Measurements from ENCODE around the gene NOS2. TPM values are rescaled to one million over a fixed set of nuclear protein-coding genes. Genes with fewer than 3 reads are reported as not detected.
"Not testable (repeated sequence)": the region's sequence is repeated elsewhere in the genome, so short reads cannot be mapped to it uniquely, and the experiment has no call there.

The NOS2 gene
- total RNA-seq, 2 donors from 2014 or later = 0.07 TPM; not detected in 1

- Mint-ChIP-seq H3K36me3 (ENCODE audit: low read depth) (no peaks in the 10 kb centered on the region), H3K27ac (no peak overlapping the region), H3K27me3 (peaks cover under 1% of the 10 kb centered on the region), H3K4me3 (no peak overlapping the region), H3K4me1 (no peaks in the 10 kb centered on the region)
- ATAC-seq (no peak), DNase-seq (no peak)
- H3K9me3 ChIP-seq (ENCODE audit: control insufficient read depth, low read length, poor library complexity, severe bottlenecking) = no peaks in the 10 kb centered on the region
These were observed 32.5 kb upstream of the NOS2 start for GRCh38 chr17:27832831-27833230.

DNA sequence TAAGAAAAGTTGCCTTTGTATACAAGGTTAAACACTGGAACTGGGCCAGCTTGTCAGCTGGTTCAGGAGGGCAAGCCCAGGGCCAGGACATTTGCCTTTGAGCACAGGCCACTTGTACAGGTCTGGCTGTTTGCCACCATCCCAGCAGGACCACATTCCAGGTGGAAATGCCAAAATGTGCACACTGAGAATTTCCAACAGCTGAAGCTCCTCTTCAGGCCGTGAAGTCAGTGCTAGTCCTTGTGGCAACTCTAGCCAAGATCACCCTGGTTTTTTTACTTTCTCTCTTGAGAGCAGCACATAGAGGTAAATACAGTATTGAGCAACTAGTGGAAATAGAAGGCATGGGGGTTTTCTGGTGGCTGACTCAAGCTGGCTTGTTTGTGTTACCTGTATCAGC, 29.6 kb upstream of the NOS2 start:
- DNase-seq; H3K36me3 Mint-ChIP-seq (ENCODE audit: low read depth); H3K4me3 Mint-ChIP-seq; H3K4me1 Mint-ChIP-seq; ATAC-seq; H3K27ac Mint-ChIP-seq; H3K9me3 ChIP-seq (ENCODE audit: control insufficient read depth, low read length, poor library complexity, severe bottlenecking): not testable (repeated sequence)
- H3K27me3 Mint-ChIP-seq = peaks cover 15% of the 10 kb centered on the region

DNA sequence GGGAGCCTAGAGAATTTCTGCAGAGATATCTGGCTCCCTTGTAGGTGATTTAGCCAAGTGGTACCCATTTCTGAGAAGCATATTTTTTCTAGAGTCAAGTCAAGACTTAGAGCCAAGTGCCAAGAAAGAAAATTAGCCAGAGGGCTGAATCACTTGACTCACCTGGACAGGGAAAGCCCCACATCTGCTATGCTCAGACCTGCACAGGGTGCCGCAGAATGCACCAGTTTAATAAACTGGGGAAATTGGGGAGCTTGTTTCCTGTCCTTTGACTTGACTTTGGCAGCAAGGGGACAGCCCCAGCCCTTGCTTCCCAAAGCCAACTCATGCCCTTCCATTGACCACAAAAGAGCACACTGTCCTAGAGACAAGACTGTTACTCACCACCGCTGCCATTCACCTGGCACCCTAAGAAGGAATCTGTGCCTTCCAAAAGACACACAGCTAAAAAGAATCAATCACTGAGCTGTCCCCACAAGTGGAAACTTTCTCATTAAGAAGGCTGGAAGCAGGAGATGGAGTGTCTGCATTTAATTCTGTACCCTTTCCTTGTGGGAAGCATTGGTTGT, 28.9 kb upstream of the NOS2 start:
- H3K4me3 Mint-ChIP-seq; H3K4me1 Mint-ChIP-seq; H3K27ac Mint-ChIP-seq; H3K36me3 Mint-ChIP-seq (ENCODE audit: low read depth); H3K9me3 ChIP-seq (ENCODE audit: control insufficient read depth, low read length, poor library complexity, severe bottlenecking); DNase-seq; ATAC-seq: not testable (repeated sequence)
- H3K27me3 Mint-ChIP-seq = peaks cover 15% of the 10 kb centered on the region

DNA sequence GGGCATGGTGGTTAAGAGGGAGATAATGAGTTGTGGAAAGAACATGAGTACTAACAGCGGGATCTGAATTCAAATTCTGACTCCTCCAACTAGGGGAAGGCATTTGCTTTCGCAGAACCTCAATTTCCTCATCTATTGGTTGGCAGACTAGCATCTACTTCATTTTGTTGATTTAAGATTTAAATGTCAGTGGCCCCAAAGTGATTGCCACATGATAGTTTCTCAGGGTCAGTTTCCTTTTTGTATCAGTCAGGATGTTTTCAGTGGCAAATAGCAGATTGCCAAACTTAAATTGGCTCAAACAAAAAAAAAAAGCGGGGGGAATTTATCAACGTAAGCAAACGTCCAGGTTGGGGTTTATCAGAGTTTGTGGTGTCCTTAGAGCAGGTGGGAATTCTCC, 25.1 kb upstream of the NOS2 start:
- Mint-ChIP-seq H3K36me3 (ENCODE audit: low read depth) (peaks cover 2% of the 10 kb centered on the region), H3K4me1 (no peaks in the 10 kb centered on the region), H3K4me3 (no peak overlapping the region), H3K27ac (no peak overlapping the region), H3K27me3 (peaks cover 15% of the 10 kb centered on the region)
- ATAC-seq (no peak), DNase-seq (no peak)
- peaks cover 3% of the 10 kb centered on the region for H3K9me3 ChIP-seq (ENCODE audit: control insufficient read depth, low read length, poor library complexity, severe bottlenecking)

GRCh38 chr17:27824745-27825144, 24.4 kb upstream of the NOS2 start:
- Mint-ChIP-seq H3K27me3 (peaks cover 15% of the 10 kb centered on the region), H3K4me1 (no peaks in the 10 kb centered on the region), H3K4me3 (no peak overlapping the region), H3K36me3 (ENCODE audit: low read depth) (peaks cover 2% of the 10 kb centered on the region), H3K27ac (no peak overlapping the region)
- DNase-seq (no peak), ATAC-seq (no peak)
- H3K9me3 ChIP-seq (ENCODE audit: control insufficient read depth, low read length, poor library complexity, severe bottlenecking) = peaks cover 3% of the 10 kb centered on the region

GRCh38 chr17:27824176-27824715, 23.9 kb upstream of the NOS2 start:
- DNase-seq (no peak), ATAC-seq (no peak)
- H3K36me3 Mint-ChIP-seq (ENCODE audit: low read depth) = peaks cover 2% of the 10 kb centered on the region
- H3K27me3 Mint-ChIP-seq = peaks cover 15% of the 10 kb centered on the region
- H3K9me3 ChIP-seq (ENCODE audit: control insufficient read depth, low read length, poor library complexity, severe bottlenecking) = peaks cover 3% of the 10 kb centered on the region
- no peak overlapping the region for H3K27ac Mint-ChIP-seq
- no peak overlapping the region for H3K4me3 Mint-ChIP-seq
- H3K4me1 Mint-ChIP-seq = no peaks in the 10 kb centered on the region

DNA sequence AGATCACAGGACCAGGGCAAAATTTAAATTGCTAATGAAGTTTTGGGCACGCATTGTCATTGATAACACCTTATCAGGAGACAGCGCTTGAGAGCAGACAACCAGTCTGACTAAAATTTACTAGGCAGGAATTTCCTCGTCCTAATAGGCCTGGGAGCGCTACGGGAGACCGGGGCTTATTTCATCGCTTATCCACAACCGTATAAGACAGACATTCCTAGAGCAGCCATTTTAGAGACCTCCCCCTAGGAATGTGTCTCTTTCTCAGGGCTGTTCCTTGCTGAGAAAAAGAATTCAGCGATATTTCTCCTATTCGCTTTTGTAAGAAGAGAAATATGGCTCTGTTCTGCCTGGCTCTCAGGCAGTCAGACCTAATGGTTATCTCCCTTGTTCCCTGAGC, 21.8 kb upstream of the NOS2 start:
- H3K36me3 Mint-ChIP-seq (ENCODE audit: low read depth); DNase-seq; H3K4me1 Mint-ChIP-seq; H3K9me3 ChIP-seq (ENCODE audit: control insufficient read depth, low read length, poor library complexity, severe bottlenecking); H3K27ac Mint-ChIP-seq; ATAC-seq; H3K4me3 Mint-ChIP-seq: not testable (repeated sequence)
- peaks cover 10% of the 10 kb centered on the region for H3K27me3 Mint-ChIP-seq

DNA sequence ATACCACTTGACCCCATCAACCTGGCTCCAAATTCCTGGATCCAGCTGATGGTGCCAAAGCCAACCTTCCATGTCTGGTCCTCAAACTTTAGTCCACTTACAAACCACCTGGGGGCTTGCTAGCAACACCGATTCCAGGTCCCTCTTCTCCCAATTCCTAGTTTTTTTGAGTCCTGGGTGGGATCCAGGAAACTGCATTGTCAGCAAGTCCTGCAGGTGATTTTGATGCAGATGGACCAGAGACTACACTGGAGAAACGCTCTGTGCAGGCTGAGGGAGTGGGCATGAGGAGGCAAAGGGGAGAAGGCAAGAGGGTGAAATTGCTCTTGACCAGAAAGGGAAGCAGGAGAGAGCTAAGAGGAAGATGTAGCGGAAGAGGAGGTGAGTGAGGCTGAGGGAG, 21.0 kb upstream of the NOS2 start:
- ATAC-seq = no peak
- Mint-ChIP-seq H3K27me3 (peaks cover 5% of the 10 kb centered on the region), H3K4me1 (no peaks in the 10 kb centered on the region), H3K27ac (no peak overlapping the region), H3K4me3 (no peak overlapping the region), H3K36me3 (ENCODE audit: low read depth) (peaks cover 4% of the 10 kb centered on the region)
- DNase-seq = no peak
- peaks cover 3% of the 10 kb centered on the region for H3K9me3 ChIP-seq (ENCODE audit: control insufficient read depth, low read length, poor library complexity, severe bottlenecking)

GRCh38 chr17:27819145-27819544, 18.8 kb upstream of the NOS2 start:
- Mint-ChIP-seq H3K4me3 (no peak overlapping the region), H3K27me3 (peaks cover 5% of the 10 kb centered on the region), H3K27ac (no peak overlapping the region), H3K4me1 (no peaks in the 10 kb centered on the region), H3K36me3 (ENCODE audit: low read depth) (peaks cover 6% of the 10 kb centered on the region)
- H3K9me3 ChIP-seq (ENCODE audit: control insufficient read depth, low read length, poor library complexity, severe bottlenecking) = peaks cover 3% of the 10 kb centered on the region
- DNase-seq (no peak), ATAC-seq (no peak)

DNA sequence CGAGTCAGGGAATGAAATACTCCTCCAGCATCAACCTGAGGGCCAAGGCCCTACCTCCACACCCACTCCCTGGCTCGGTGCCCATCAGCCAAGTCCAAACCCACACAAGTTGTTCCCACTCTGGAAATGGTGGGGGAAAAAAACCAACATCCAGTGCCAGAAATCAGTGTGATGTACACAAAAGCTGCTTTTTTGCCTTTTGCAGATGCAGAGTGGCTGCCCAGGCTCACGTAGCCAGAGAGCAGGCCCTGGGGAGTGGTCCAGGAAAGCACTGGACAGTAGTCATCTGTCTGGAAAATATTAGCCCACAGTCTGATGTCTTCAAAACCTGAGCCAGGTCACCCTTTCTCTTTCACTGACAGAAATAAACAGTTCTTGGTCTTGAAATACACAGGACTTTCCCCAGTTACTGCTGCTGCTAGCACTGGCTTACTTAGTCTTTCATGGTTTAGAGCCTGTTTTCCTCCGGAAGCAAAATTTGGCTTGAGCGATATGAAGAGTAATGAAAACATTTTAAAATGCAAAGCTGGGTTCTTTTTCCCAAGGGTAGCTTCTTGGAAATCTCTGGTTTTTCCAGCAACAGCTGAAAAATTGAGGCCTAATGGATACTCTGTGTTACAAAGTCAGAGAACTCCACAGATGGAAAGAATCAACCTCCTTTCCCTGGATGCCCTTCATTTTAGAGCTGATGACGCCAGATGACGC, 18.2 kb upstream of the NOS2 start:
- H3K4me3 Mint-ChIP-seq = no peak overlapping the region
- no peaks in the 10 kb centered on the region for H3K4me1 Mint-ChIP-seq
- peaks cover 5% of the 10 kb centered on the region for H3K27me3 Mint-ChIP-seq
- peaks cover 6% of the 10 kb centered on the region for H3K36me3 Mint-ChIP-seq (ENCODE audit: low read depth)
- DNase-seq (no peak), ATAC-seq (no peak)
- no peak overlapping the region for H3K27ac Mint-ChIP-seq
- peaks cover 3% of the 10 kb centered on the region for H3K9me3 ChIP-seq (ENCODE audit: control insufficient read depth, low read length, poor library complexity, severe bottlenecking)

GRCh38 chr17:27817731-27818130, 17.4 kb upstream of the NOS2 start:
- H3K27ac Mint-ChIP-seq = no peak overlapping the region
- DNase-seq (no peak), ATAC-seq (no peak)
- H3K27me3 Mint-ChIP-seq = peaks cover 5% of the 10 kb centered on the region
- peaks cover 6% of the 10 kb centered on the region for H3K36me3 Mint-ChIP-seq (ENCODE audit: low read depth)
- no peak overlapping the region for H3K4me3 Mint-ChIP-seq
- H3K9me3 ChIP-seq (ENCODE audit: control insufficient read depth, low read length, poor library complexity, severe bottlenecking) = peaks cover 3% of the 10 kb centered on the region
- H3K4me1 Mint-ChIP-seq = no peaks in the 10 kb centered on the region

- Mint-ChIP-seq H3K27me3 (peaks cover 5% of the 10 kb centered on the region), H3K4me3 (no peak overlapping the region), H3K4me1 (no peaks in the 10 kb centered on the region), H3K27ac (no peak overlapping the region), H3K36me3 (ENCODE audit: low read depth) (peaks cover 6% of the 10 kb centered on the region)
- DNase-seq = no peak
- peaks cover 3% of the 10 kb centered on the region for H3K9me3 ChIP-seq (ENCODE audit: control insufficient read depth, low read length, poor library complexity, severe bottlenecking)
- no peak for ATAC-seq
These were observed 16.6 kb upstream of the NOS2 start for GRCh38 chr17:27816946-27817345.

DNA sequence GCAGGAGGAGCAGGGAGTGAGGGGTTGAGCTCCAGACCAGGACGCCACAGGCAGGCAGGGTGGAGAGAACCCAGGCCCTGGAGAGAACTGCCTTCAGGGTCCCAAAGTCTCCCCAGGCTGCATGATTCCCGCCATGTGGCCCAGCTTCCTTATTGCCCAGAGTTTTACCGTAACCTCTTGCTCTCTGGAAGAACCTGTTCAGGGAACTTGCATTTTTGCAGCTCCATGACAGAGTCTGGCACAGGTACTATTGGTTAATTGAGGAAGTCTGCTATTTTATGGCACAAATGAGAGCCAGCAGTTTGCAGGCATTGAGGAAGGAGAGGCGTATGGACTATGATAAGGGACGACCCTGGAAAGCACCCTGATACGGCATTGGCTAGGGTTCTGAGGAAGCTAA, 11.6 kb upstream of the NOS2 start:
- H3K27me3 Mint-ChIP-seq = peaks cover 5% of the 10 kb centered on the region
- peaks cover 27% of the 10 kb centered on the region for H3K4me1 Mint-ChIP-seq
- no peaks in the 10 kb centered on the region for H3K9me3 ChIP-seq (ENCODE audit: control insufficient read depth, low read length, poor library complexity, severe bottlenecking)
- no peak for DNase-seq
- H3K36me3 Mint-ChIP-seq (ENCODE audit: low read depth) = peaks cover 2% of the 10 kb centered on the region
- ATAC-seq = no peak
- H3K4me3 Mint-ChIP-seq = no peak overlapping the region
- no peak overlapping the region for H3K27ac Mint-ChIP-seq

All from T-helper 17 cell (primary cell).